Mammary epithelial cell (primary cell): ENCODE results near the gene SPINK13.
"Not testable (repeated sequence)": the region's sequence is repeated elsewhere in the genome, so short reads cannot be mapped to it uniquely, and the experiment has no call there.

Experiments used
- CTCF ChIP-seq, 2 donors: IDR thresholded peaks in 1 of 2; conservative IDR thresholded peaks in 1 of 2; 2 replicates each; pipeline ENCODE4 v1.5.1; 2011 to 2012; ENCODE audit warnings: inconsistent platforms in 2 of 2, low read length in 2 of 2, mild to moderate bottlenecking in 2 of 2, control low read depth in 1 of 2, low read depth in 1 of 2; ENCODE audit not compliant: insufficient read depth in 1 of 2; ENCODE audit errors: extremely low read depth in 1 of 2
- EZH2 ChIP-seq: IDR thresholded peaks from 2 replicates; pipeline ENCODE4 v1.6.1; 2012; ENCODE audit warnings: low read length, inconsistent platforms, borderline replicate concordance

DNA sequence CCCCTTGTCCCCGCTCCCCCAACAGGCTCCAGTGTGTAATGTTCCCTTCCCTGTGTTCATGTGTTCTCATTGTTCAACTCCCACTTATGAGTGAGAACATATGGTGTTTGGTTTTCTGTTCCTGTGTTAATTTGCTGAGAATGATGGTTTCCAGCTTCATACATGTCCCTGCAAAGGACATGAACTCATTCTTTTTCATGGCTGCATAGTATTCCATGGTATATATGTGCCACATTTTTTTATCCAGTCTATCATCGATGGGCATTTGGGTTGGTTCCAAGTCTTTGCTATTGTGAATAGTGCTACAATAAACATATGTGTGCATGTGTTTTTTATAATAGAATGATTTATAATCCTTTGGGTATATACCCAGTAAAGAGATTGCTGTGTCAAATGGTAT, 6.5 kb downstream of the SPINK13 start:
- not testable (repeated sequence) for TF ChIP-seq CTCF (conservative IDR thresholded peaks at IDR 0.05 in 1 of 2, IDR thresholded peaks at IDR 0.05 in 1 of 2; ENCODE audit: extremely low read depth in 1 of 2, insufficient read depth in 1 of 2, low read depth in 1 of 2, low read length in 2 of 2); EZH2
